GM18867 (cell line): ENCODE measurements around the gene MFAP3L.
"Not testable (repeated sequence)": the region's sequence is repeated elsewhere in the genome, so short reads cannot be mapped to it uniquely, and the experiment has no call there.

Source experiments
- ATAC-seq: cut with Tn5 transposase; IDR thresholded peaks from one replicate; pipeline ENCODE4 v1.9.1; 2021; ENCODE audit warnings: mild to moderate bottlenecking, moderate library complexity; ENCODE audit not compliant: unreplicated experiment

The MFAP3L gene

DNA sequence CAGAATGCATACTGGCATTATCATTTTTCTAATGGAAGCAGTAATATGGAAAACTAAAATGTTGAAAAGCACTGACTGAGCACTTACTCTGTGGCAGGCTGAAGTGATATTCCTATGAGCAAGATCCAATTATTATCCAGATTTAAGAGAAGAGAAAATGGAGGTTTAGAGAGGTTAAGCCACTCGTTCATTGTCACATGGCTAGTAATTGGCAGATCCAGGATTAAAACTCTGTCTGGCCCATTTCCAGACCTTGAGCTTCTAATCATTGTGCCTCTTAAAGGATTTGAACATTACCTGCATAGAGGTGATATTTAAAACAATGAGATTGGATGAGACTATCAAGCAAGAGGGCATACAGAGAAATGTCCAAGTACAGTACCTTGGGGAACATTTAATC is 80.6 kb downstream of the MFAP3L start:
- ATAC-seq: no peak

DNA sequence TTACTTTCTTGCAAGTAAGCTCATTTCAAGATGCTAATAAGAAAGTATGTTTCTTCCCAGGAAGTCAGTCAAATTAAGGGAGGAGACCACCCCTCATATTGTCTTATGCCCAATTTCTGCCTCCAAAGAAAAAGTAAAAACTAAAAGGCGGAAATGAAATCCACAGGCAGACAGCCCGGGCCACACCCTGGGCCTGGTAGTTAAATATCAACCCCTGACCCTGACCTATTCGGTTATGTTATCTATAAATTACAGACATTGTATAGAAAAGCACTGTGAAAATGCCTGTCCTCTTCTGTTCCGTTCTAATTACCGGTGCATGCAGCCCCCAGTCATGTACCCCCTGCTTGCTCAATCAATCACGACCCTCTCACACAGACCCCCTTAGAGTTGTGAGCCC is 82.6 kb downstream of the MFAP3L start:
- ATAC-seq: not testable (repeated sequence)

DNA sequence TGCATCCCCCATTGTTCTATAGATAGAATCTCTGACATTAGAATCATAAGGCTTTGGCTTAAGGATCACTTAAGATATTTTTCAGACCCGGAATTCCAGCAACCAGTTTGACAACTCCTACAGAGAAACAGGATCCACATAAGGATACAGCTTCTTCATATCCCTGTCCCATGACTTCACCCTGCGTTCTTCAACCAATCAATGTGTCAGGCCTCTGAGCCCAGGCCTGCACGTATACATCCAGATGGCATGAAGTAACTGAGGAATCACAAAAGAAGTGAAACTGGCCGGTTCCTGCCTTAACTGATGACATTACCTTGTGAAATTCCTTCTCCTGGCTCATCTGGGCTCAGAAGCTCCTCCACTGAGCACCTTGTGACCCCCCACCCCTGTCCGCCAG is 85.1 kb downstream of the MFAP3L start:
- ATAC-seq: no peak

DNA sequence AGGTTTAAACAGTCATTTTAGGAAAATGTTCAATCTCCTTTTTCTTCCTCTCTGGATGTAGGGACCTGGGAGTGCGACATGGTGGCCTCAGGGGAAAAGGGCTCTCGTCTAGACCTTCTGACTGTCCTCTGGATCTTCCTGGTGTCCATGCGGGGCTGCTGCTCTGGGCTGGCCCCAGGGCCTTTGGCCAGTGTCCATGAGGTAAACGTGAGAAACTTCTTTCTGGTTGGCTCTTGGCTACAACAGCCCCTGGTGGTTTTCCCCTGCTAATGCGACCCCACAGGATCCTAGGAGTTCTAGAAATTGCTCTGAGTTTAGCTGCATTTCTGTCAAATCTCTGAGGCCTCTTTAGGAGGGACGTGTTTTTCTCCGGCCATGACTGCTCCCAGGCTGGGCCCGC is 85.7 kb downstream of the MFAP3L start:
- ATAC-seq: no peak
